Liver (tissue), 9 donors: ENCODE results near the gene KATNAL1. TPM values are rescaled to one million over a fixed set of nuclear protein-coding genes. Genes with fewer than 3 reads are reported as not detected.

Experiments used
- DNase-seq: peaks from one replicate; pipeline ENCODE4 v3.0.0-alpha.2; 2017; ENCODE audit warnings: low spot score
- H3K27ac ChIP-seq, 2 donors: one replicate each; pipeline ENCODE4 v1.7.0; 2013; ENCODE audit warnings: inconsistent platforms in 2 of 2, low read length in 2 of 2, control low read depth in 1 of 2, low read depth in 1 of 2, mild to moderate bottlenecking in 1 of 2
- H3K27me3 ChIP-seq, 4 donors: one replicate each; pipeline versions ENCODE4 v1.6.1 to v1.7.0; 2013; ENCODE audit warnings: low read length in 3 of 4, inconsistent platforms in 1 of 4, mild to moderate bottlenecking in 1 of 4, moderate library complexity in 1 of 4; ENCODE audit not compliant: control insufficient read depth in 4 of 4, insufficient read depth in 4 of 4
- H3K36me3 ChIP-seq, 4 donors: one replicate each; pipeline versions ENCODE4 v1.6.1 to v1.7.0; 2013; ENCODE audit warnings: low read length in 3 of 4, mild to moderate bottlenecking in 3 of 4, low read depth in 1 of 4, moderate library complexity in 1 of 4; ENCODE audit not compliant: control insufficient read depth in 4 of 4, insufficient read depth in 3 of 4
- H3K4me1 ChIP-seq, 4 donors: one replicate each; pipeline versions ENCODE4 v1.6.1 to v1.7.0; 2013; ENCODE audit warnings: low read length in 3 of 4, mild to moderate bottlenecking in 3 of 4, moderate library complexity in 1 of 4; ENCODE audit not compliant: control insufficient read depth in 4 of 4, insufficient read depth in 4 of 4
- H3K4me3 ChIP-seq, 3 donors: one replicate each; pipeline versions ENCODE4 v1.6.1 to v1.7.0; 2013; ENCODE audit warnings: low read length in 3 of 3, control low read depth in 1 of 3, low read depth in 1 of 3, mild to moderate bottlenecking in 1 of 3
- H3K9ac ChIP-seq, 2 donors: one replicate each; pipeline ENCODE4 v1.7.0; 2013; ENCODE audit warnings: low read length in 2 of 2, mild to moderate bottlenecking in 2 of 2, moderate library complexity in 2 of 2, control low read depth in 1 of 2, low read depth in 1 of 2
- H3K9me3 ChIP-seq, 4 donors: one replicate each; pipeline versions ENCODE4 v1.6.1 to v1.7.0; 2013; ENCODE audit warnings: low read length in 3 of 4; ENCODE audit not compliant: control insufficient read depth in 4 of 4
- ATF3 ChIP-seq: IDR thresholded peaks from 2 replicates; pipeline ENCODE4 v1.6.1; 2016; ENCODE audit warnings: antibody characterized with exemption
- CTCF ChIP-seq: fragments of 150-350 bp; IDR thresholded peaks from 2 replicates; pipeline ENCODE4 v1.5.1; 2017; ENCODE audit warnings: improper control_type of control experiment, low read depth, low read length; ENCODE audit not compliant: missing input control
- EGR1 ChIP-seq, 2 donors: IDR thresholded peaks; 2 replicates each; pipeline ENCODE4 v1.6.1; 2016 to 2018; ENCODE audit warnings: antibody characterized with exemption in 2 of 2, low read depth in 2 of 2
- FOXA1 ChIP-seq: IDR thresholded peaks from 2 replicates; pipeline ENCODE4 v1.6.1; 2016; ENCODE audit warnings: antibody characterized with exemption
- FOXA2 ChIP-seq: IDR thresholded peaks from 2 replicates; pipeline ENCODE4 v1.6.1; 2016; ENCODE audit warnings: antibody characterized with exemption
- GABPA ChIP-seq, 2 donors: IDR thresholded peaks in 1 of 2; conservative IDR thresholded peaks in 1 of 2; 2 replicates each; pipeline ENCODE4 v1.6.1; 2016; ENCODE audit warnings: antibody characterized with exemption in 2 of 2, mild to moderate bottlenecking in 1 of 2, moderate library complexity in 1 of 2
- HNF4A ChIP-seq, 2 donors: conservative IDR thresholded peaks; 2 replicates each; pipeline ENCODE4 v1.6.1; 2016; ENCODE audit warnings: antibody characterized with exemption in 2 of 2, mild to moderate bottlenecking in 2 of 2
- HNF4G ChIP-seq: IDR thresholded peaks from 2 replicates; pipeline ENCODE4 v1.6.1; 2016; ENCODE audit warnings: antibody characterized with exemption
- JUND ChIP-seq, 2 donors: IDR thresholded peaks; 2 replicates each; pipeline ENCODE4 v1.6.1; 2016; ENCODE audit warnings: antibody characterized with exemption in 2 of 2
- MAX ChIP-seq: IDR thresholded peaks from 2 replicates; pipeline ENCODE4 v1.6.1; 2016; ENCODE audit warnings: antibody characterized with exemption
- NR2F2 ChIP-seq: IDR thresholded peaks from 2 replicates; pipeline ENCODE4 v1.6.1; 2016; ENCODE audit warnings: antibody characterized with exemption
- RAD21 ChIP-seq, 2 donors: IDR thresholded peaks; 2 replicates each; pipeline ENCODE4 v1.6.1; 2016; ENCODE audit warnings: antibody characterized with exemption in 2 of 2, mild to moderate bottlenecking in 2 of 2
- REST ChIP-seq: IDR thresholded peaks from 2 replicates; pipeline ENCODE4 v1.6.1; 2016; ENCODE audit warnings: antibody characterized with exemption, mild to moderate bottlenecking
- RXRA ChIP-seq, 2 donors: IDR thresholded peaks; 2 replicates each; pipeline ENCODE4 v1.6.1; 2017 to 2018; ENCODE audit warnings: antibody characterized with exemption in 2 of 2, mild to moderate bottlenecking in 1 of 2
- SP1 ChIP-seq: IDR thresholded peaks from 2 replicates; pipeline ENCODE4 v1.6.1; 2018; ENCODE audit warnings: antibody characterized with exemption, mild to moderate bottlenecking
- TAF1 ChIP-seq: conservative IDR thresholded peaks from 2 replicates; pipeline ENCODE4 v1.6.1; 2016; ENCODE audit warnings: antibody characterized with exemption, mild to moderate bottlenecking
- YY1 ChIP-seq: IDR thresholded peaks from 2 replicates; pipeline ENCODE4 v1.6.1; 2016; ENCODE audit warnings: antibody characterized with exemption, mild to moderate bottlenecking
- ZBTB33 ChIP-seq: IDR thresholded peaks from 2 replicates; pipeline ENCODE4 v1.6.1; 2016; ENCODE audit warnings: antibody characterized with exemption
- WGBS: extraction: QIAGEN DNeasy Blood & Tissue Kit; methylation state at CpG from one replicate; pipeline ENCODE4 v1.1.7; 2013; 5-methylcytosine and 5-hydroxymethylcytosine counted together
- polyA plus RNA-seq, 2 donors: library from polyadenylated mRNA; stranded (reverse) in 1 of 2; unstranded in 1 of 2; fragments of 200-250 nt in 1 of 2; fragments of >200 nt in 1 of 2; fragmentation: Nextera tagmentation in 1 of 2; extraction: Ambion mirVana in 1 of 2; gene quantifications; one replicate each; pipeline versions ENCODE4 v1.2.1 to v1.2.3, GENCODE V29; 2013 to 2015
- total RNA-seq, 2 donors: library from RNA; depleted of rRNA; stranded (reverse); fragments of >200 nt; gene quantifications; one replicate each; pipeline ENCODE4 v1.2.3, GENCODE V29; 2014
- donor health status: healthy.
- donor health status: healthy.
- donor health status: healthy.
- donor health status: healthy.
- donor health status: healthy.

Gene KATNAL1
- total and polyA plus RNA-seq, 4 donors = 2.7 to 12.8 (median 6.0) TPM

- H3K4me3 ChIP-seq = no peak overlapping the region
- TF ChIP-seq NR2F2 (no peak), HNF4A (conservative IDR thresholded peaks at IDR 0.05) (no peak), TAF1 (no peak), MAX (no peak), FOXA2 (no peak), ATF3 (no peak), ZBTB33 (no peak), RXRA (IDR thresholded peaks at IDR 0.05) (no peak)
- H3K27ac ChIP-seq = no peak overlapping the region
- peaks cover 0 to 34% (median 15%) of the 10 kb centered on the region in 4 donors for H3K4me1 ChIP-seq
- H3K27me3 ChIP-seq = no peaks in the 10 kb centered on the region
- no peaks in the 10 kb centered on the region for H3K36me3 ChIP-seq
- no peaks in the 10 kb centered on the region for H3K9me3 ChIP-seq
- H3K9ac ChIP-seq = no peak overlapping the region
- no peak for DNase-seq
- 93% methylated on average over 3 of the region's 3 CpGs for WGBS
These were observed 31.6 kb upstream of the KATNAL1 start for GRCh38 chr13:30338952-30339351.

- DNase-seq = no peak
- no peaks in the 10 kb centered on the region for H3K9me3 ChIP-seq
- H3K4me1 ChIP-seq = peaks cover 0 to 34% (median 15%) of the 10 kb centered on the region in 4 donors
- no peak overlapping the region for H3K9ac ChIP-seq
- H3K27ac ChIP-seq = no peak overlapping the region
- 78% methylated on average over 6 of the region's 6 CpGs for WGBS
- no peak overlapping the region for H3K4me3 ChIP-seq
- TF ChIP-seq SP1 = no peak
- no peak for TF ChIP-seq YY1
- TF ChIP-seq EGR1 (IDR thresholded peaks at IDR 0.05; ENCODE audit: low read depth in 2 of 2) = no peak
- TF ChIP-seq MAX = no peak
- no peak for TF ChIP-seq FOXA2
- no peak for TF ChIP-seq HNF4A (conservative IDR thresholded peaks at IDR 0.05)
- TF ChIP-seq FOXA1 = no peak
- no peak for TF ChIP-seq RAD21 (IDR thresholded peaks at IDR 0.05)
- no peak for TF ChIP-seq TAF1
- TF ChIP-seq CTCF = no peak
- no peak for TF ChIP-seq ATF3
- TF ChIP-seq HNF4G = no peak
- no peak for TF ChIP-seq REST
- TF ChIP-seq RXRA (IDR thresholded peaks at IDR 0.05) = no peak
- no peak for TF ChIP-seq JUND (IDR thresholded peaks at IDR 0.05)
- no peak for TF ChIP-seq ZBTB33
- TF ChIP-seq GABPA (IDR thresholded peaks at IDR 0.05 in 1 of 2, conservative IDR thresholded peaks at IDR 0.05 in 1 of 2) = no peak
- no peak for TF ChIP-seq NR2F2
- no peaks in the 10 kb centered on the region for H3K36me3 ChIP-seq
- no peaks in the 10 kb centered on the region for H3K27me3 ChIP-seq
These were observed 31.0 kb upstream of the KATNAL1 start for GRCh38 chr13:30338331-30338851.
